ENCODE results near the gene RAB44.

DNA sequence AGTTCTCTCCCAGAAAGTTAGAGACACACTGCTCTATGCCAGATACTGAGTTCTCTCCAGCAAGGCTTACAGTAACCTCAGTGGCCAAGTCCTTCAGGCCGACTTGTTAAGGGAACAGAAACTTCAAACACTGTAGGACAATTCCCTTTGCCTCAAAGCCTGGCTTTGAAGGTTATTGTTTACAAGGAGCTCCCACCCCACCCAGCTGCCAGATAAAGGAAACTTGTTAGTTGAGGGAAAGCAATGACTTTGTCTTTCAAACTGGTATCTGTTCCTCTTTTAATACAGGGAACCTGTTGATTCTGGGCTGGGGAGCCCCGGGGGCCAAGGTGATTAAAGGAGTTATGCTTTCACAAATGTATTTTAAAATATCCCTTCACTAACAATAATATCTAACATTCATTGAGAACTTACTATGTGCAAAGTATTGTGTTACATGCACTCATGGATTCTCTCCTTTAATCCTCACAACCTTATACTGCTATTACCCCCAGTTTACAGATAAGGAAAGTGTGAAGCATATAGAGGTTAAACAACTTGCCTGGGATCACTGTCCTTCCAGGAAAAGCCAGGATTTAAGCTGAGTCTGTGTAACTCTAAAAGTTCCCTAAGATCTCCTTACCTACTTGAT lies 46.7 kb upstream of the RAB44 start:
- TF ChIP-seq POLR2AphosphoS5 (IDR thresholded peaks at IDR 0.05; ENCODE audit: borderline replicate concordance, low read depth, low read length) (no peak), EZH2 (IDR thresholded peaks at IDR 0.05) (no peak), FOXP2 (optimal IDR thresholded peaks at IDR 0.05; ENCODE audit: control extremely low read depth, extremely low read length, insufficient read depth) (no peak)

Data from SK-N-MC (cell line).